Measurements from ENCODE around the gene KLHL22.

The KLHL22 gene

DNA sequence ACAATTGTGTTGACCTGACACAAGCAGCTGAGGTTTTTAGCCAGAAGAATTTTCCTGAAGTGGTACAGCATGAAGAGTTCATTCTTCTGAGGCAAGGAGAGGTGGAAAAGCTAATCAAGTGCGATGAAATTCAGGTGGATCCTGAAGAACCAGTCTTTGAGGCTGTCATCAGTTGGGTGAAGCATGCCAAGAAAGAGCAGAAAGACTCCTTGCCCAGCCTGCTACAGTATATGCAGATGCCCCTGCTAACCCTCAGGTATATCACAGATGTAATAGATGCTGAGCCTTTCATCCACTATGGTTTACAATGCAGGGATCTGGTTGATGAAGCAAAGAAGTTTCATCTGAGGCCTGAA, 45.1 kb downstream of the KLHL22 start:
- no peak for DNase-seq (ENCODE audit: low read depth in 3 of 3, low spot score in 1 of 3)

DNA sequence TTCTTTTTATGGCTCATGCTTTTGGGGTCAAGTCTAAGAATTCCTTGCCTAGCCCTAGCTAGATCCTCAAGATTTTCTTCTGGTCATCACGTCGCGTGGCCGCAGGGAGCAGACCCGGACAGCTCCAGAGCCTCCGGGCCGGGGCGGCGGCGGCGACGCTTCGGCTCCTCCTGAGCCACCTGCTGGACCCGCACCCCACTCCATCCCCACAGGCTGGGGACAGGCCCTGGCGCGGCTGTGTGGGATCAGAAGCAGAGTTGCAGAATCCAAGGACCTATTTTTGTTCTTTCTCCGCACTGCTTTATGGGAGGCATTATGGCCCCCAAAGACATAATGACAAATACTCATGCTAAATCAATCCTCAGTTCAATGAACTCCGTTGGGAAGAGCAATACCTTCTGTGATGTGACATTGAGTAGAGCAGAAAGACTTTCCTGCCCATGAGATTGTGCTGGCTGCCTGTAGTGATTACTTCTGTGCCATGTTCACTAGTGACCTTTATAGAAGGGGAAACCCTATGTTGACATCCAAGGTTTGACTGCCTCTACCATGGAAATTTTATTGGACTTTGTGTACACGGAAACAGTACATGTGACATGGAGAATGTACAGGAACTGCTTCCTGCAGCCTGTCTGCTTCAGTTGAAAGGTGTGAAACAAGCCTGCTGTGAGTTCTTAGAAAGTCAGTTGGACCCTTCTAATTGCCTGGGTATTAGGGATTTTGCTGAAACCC, 45.6 kb downstream of the KLHL22 start:
- DNase-seq (ENCODE audit: low read depth in 3 of 3, low spot score in 1 of 3): no peak

DNA sequence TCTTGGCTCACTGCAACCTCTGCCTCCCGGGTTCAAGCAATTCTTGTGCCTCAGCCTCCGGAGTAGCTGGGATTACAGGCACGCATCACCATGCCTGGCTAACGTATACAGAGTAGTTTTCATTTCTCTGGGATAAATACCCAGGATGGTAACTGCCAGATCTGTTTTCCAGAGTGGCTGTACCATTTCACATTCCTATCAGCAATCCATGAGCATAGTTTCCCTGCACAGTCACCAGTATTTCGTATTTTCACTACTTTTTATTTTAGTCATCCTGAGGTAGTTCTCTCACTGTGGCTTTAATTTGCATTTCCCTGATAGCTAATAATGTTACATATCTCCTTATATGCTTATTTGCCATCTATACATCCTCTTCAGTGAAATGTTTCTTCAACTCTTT, 47.0 kb downstream of the KLHL22 start:
- no peak for DNase-seq (ENCODE audit: low read depth in 3 of 3, low spot score in 1 of 3)

DNA sequence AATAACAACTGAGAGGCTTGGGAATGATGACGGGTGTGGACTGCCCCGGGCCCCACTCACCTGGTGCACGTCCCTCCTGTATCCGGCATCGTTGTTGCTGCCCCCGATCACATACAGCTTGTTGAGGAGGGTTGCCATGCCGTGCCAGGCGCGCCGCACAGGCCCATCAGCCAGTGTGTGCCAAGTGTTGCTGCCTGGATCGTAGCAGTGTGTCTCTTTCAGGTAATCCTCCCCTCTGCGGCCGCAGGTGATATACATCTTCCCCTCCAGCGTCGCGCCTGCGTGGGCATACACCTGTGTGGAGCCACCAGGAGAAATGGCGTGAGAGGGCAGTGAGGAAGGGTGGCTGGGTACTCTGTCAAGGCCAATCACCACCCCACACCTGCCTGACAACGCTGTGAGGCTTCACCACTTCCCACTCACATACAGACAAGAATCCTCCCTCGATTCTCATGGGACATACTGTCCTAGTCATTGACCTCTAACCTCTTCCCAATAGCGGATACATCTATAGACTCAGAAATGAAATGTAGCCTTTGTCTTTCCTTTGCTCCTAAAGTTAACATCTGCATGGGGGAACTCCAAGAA, 49.1 kb downstream of the KLHL22 start:
- DNase-seq (ENCODE audit: low read depth in 3 of 3, low spot score in 1 of 3): no peak

DNA sequence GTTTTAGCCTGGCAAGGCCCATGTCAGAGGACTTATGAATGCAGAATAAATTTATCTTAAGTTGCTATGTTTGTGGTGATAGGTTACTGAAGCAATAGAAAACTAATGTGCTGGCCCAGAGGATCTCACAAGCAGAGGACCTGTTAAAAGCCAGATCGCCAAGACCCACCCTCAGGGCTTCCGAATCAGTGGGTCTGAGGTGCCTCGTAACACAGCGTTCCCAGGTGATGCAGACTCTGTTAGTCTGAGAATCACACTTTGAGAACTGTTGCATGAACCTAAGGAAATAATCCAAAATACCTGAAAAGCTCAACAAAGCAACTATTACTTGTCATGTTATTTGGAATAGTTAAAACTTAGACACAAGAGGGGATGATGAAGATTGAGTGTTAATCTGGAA, 51.3 kb downstream of the KLHL22 start:
- DNase-seq (ENCODE audit: low read depth in 3 of 3, low spot score in 1 of 3): no peak

DNA sequence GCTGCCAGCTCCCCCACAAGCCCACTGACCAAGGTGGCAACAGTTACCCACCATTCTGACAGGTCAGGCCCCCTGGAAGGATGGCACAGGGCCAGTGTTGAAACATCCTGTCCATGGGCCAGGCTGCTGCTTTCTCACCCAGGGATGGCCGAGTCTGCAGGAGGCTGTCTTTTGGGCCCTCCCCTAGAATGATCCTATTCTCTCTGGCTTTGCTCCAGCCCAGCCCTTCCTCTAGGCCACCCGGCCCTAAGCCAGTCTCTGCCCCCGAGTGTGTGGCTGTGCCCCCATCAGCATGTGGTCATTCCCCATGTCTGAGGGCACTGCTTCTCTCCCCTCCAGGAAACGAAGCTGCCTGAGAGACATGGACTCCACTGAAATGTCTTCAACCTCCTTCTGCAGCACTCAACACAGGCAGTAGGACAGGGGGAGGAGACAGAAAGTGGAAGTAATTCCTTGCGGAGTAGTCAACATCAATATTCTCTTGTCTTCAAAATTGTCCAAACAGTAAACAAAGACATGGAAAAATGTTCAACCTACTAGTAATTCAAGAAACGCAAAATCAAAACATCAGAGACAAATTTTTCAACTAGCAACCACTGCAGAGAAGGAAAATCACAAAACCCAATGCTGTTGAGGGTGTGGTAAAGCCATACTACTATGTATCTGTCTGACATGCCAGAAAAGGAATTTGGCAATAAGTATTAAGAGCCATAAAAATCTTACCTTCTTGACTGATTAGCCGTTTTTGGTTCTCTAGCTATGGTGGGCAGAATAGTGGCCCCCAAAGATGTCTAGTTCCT, 52.9 kb downstream of the KLHL22 start:
- no peak for DNase-seq (ENCODE audit: low read depth in 3 of 3, low spot score in 1 of 3)

DNA sequence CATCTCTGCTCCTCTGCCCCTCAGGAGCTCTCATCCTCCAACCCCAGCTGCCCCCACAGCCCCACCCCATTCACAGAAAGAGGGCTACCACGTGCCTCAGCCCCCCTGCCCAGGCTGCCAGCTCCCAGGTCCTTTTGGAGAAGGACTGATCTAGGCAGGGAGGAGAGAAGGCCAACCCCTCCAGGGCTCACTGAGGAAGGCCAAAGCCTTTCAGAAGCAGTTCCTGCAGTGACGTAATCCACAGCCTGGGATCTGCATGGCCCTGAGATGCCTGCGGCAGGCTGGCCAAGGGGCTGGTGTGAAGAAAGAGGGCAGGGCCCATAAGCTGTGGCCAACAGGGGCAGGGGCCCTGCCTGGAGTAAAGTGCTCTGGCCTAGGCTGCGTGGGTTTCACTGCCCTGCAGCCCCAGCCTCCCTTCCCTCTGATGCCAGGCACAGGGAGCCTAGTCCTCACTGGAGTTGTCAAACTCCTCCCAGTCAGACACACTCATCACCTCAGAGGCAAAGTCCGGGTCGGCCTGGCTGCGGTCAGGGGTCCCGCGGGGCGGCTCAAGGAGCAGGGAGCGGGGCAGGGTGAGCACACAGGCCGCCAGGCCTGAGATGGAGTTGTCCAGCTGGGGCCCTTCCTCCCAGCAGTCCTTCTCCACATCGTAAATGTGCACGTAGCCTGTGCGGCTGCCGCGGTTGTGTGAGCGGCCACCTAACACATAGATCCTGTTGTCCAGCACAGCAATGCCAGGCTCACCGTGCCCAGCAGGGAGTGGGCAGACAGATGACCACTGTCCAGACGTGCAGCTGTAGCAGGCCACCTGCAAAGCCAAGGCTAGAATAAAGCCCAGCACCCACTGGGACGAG, 53.7 kb downstream of the KLHL22 start:
- DNase-seq (ENCODE audit: low read depth in 3 of 3, low spot score in 1 of 3): no peak

DNA sequence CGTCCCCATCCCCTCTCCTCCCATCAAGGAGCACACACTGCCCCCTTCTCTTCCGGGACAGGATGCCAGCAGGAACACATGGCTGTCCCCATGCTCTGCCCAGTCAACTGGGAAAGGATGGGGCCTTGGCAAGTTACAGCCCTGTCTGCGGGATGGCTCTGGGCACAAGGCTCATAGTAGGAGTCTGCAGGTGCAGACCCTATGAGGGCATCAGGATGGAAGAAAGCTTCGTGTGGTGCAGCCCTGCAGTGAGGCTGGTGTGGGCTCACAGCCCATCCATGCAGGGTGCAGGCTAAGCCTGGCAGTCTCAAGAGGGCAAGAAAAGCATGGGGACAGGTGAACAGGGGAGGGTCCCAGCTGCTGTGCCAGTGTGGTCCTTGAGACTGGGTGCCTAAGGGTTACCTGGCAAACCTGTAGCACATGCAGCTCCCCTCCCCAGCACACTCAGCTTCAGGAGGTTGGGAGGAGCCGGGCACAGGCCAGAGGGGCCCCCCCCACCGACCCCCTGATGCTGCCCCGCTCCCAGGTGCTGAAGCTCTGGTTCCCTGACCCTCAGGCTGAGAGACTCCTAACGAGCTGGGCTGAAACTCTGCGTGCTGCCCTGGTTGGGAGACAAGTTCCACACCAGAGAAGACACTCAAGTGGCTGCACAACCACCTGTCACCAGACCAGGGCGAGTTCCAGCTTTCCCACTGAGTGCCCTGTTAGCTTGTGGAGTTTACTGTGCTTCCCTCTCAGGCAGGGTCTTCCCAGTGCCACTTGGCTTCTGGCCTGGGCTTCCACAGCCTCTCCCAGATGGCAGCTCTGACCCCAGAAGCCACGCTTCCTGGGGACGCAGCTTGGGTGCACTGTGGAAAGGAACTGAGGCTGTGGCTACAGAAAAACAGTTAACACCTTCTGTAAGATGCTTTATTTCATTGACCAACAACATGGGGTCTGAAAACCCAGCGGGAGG, 54.7 kb downstream of the KLHL22 start:
- DNase-seq (ENCODE audit: low read depth in 3 of 3, low spot score in 1 of 3): no peak

DNA sequence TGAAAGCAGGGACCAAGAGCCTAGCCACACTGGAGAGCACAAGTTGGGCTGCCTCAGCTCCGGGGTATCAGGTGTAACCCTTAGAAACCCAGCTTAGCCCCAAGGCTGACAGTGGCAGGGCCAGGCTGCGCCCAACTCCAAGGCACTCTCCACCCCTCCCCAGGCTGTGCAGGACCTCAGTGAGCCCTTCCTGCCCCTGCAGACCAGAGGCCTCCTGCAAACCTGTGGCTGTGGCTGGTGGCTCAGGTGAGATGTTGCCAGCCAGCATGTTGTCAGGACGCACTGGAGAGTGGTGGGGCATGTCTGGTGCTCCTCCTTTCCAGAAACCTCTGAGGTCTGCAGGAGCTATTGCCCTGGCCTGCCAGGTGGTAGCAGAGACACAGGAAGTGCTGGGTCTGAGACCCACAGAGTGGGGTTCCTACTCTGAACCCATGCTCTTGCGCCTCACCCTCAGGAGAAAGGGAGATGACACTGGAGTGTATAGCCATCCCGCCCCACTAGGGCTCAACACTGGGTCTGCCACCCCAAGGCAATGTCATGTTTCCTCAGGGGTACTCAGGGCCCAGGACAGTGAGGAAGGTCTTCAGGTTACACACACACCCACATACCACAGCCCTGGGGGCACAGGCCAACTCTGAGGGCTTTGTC, 55.5 kb downstream of the KLHL22 start:
- no peak for DNase-seq (ENCODE audit: low read depth in 3 of 3, low spot score in 1 of 3)

DNA sequence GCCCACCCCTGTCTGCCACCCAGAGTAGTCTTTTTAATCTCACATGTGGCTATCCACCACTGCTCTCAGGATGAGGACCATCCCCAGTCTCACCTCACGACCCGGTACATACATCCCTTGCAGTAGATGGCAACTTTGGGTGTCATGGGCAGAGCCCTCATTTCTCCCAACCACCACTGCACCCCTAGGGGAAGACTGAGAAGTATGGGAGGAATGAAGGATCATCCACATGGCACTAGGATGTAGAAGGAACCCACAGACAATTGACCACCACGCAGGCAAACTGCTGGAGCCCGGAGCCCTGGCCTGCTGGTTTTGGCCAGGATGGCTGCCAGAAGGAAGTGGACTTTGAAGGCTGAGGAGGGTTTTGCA, 56.1 kb downstream of the KLHL22 start:
- no peak for DNase-seq (ENCODE audit: low read depth in 3 of 3, low spot score in 1 of 3)

DNA sequence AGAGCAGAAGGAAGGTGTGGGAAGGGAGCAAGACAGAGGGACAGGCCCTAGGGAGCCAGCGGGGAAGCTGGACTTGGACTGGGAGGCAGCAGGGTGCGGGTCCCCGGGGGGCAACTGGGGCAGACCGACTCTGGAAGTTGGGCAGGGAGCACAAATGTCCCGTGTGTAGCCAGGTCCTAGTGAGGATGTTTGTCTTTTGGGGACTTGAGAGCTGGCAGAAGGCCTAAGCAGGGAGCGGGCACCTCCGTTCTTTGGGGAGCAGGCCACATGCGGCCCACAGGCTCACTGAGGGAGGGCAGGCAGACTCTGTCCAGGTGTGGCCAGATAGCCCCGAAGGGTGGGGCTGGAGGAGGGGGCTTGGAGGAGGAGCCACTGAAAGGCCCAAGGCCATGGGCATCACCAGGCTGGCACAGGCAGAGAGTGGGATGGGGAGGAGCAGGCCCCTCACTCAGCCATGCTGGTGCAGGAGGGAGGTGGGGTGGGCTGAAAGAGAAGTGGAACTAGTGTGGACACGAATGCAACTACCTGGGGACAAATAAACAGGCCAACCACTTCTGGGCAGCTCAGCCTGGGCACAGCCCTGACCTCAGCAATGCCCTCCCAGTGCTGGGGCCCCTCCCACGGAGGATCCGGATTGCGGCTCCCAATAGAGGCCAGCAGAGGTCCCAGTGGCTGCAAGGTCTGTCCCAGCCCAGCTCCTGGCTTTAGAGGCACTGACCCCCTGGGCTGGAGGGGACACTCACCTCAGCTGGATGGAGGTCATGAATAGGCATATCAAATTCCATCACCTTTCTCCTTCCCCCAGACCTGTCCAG, 56.7 kb downstream of the KLHL22 start:
- no peak for DNase-seq (ENCODE audit: low read depth in 3 of 3, low spot score in 1 of 3)

DNA sequence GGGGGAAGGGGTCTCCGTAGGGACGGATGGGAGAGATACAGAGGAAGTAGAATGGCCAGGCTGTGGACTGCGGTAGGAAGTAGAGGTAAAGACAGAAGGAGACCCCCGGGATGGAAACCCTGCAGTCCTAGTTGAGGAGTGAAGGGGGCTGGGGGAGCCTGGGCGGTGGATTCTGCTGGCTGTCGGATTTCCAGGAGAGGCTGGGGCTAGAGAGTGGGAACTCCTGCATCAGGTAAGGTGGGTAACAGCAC, 57.2 kb downstream of the KLHL22 start:
- DNase-seq (ENCODE audit: low read depth in 3 of 3, low spot score in 1 of 3): no peak

DNA sequence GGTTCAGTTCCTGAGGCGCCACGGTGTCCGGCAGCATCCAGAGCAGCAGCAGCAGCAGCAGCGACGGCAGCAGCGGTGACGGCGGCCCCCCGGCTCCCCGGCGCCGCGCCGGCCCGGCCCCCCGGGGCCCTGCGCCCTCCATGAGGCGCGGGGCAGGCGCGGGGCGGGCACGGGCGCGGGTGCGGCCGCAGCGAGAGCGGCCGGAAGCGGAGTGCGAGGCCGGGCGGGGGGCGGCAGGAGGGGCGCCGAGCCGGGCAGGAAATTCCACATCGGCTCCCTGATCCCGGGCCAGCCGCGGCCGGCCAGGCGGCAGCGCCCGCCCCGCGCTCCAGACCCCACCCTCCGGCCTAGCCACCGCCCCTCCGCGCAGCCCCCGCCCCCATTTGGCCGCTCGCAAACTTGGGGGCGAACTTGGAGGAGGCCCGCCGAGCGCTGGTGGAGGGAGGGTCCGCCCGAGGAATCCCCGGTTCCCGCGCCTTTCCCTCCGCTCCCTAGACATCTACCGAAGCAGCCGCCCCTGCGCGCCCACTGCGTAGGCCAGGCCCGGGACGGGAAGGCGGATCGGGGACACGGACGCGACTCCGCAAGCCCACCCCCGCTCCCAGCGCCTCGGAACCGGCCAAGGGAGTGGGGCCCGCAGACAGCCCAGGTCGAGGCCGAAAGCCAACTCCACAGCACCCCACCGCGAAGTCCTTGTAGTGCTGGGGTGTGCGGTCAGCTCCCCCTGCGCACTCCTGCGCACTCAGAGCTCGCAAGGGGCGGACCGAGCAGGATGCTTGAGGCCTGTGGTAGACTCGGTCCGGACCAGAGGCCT, 57.8 kb downstream of the KLHL22 start, which contains the start of gene SCARF2:
TSS of gene SCARF2 (minus strand) at position 213 of the 814 bp plus-strand sequence. CDS start at position 142, 71 bp downstream.
- DNase-seq (ENCODE audit: low read depth in 3 of 3, low spot score in 1 of 3): no peak

DNA sequence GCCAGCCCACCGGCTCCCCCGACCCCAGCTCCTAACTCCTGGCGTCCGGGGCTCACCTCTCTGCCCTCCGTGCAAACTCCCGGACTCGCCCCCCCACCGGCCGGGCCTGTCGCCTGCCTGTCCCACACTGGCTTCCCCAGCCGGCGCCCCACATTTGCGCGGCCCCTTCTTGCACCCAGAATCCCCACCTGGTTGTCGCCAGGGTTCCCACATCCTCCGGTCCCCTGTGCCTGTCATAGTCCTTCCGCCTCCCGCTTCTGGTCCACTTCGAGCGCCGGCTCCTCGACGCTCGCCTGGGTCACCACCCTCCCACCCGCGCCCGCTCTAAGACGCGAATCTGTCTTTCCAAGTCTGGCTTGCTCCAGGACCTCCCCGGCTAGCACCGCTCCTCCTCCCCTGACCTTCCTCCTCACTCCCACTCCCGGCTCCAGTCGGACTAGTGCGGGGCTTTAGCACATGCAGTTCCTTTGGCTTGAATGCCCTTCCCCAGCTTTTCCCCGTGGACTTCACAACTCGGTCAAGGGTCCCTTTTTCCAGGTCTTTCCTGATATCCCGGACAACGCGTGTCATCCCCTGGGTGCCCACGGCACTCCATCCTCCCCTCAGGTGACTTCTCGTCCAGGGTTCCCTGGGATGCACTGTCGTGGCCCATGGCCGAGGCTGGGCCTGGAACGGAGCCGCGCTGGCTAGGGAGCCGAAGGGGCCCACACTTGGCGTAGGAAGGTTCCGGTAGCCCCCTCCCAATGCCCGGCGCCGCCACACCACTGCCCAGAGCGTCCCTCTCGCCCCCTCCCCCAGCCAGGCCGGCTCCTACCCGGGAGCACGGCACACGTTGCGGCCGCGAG, 58.6 kb downstream of the KLHL22 start:
- DNase-seq (ENCODE audit: low read depth in 3 of 3, low spot score in 1 of 3): no peak

DNA sequence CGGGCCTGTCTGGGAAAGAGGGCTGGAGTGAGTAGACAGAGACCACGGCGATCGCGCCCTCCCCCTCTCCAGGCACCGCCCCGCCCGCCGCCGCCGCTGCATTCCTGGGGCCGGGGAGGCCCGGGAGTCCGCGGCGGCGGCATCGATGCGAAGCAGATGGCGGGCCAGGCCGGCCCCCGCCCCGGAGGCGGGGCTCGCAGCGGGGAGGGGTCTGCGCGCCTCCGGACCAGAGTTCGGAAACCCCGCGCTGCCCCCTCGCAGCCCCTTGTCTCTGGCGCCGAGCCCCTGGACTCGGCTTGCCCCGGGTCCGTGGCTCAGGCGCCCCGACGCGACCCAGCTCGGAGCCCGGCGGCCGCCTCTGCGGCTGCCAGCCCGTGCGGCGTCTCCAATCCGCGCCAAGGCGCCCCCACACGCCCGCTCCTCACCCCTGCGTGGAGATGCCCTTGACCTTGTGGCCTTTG, 59.3 kb downstream of the KLHL22 start:
- no peak for DNase-seq (ENCODE audit: low read depth in 3 of 3, low spot score in 1 of 3)

DNA sequence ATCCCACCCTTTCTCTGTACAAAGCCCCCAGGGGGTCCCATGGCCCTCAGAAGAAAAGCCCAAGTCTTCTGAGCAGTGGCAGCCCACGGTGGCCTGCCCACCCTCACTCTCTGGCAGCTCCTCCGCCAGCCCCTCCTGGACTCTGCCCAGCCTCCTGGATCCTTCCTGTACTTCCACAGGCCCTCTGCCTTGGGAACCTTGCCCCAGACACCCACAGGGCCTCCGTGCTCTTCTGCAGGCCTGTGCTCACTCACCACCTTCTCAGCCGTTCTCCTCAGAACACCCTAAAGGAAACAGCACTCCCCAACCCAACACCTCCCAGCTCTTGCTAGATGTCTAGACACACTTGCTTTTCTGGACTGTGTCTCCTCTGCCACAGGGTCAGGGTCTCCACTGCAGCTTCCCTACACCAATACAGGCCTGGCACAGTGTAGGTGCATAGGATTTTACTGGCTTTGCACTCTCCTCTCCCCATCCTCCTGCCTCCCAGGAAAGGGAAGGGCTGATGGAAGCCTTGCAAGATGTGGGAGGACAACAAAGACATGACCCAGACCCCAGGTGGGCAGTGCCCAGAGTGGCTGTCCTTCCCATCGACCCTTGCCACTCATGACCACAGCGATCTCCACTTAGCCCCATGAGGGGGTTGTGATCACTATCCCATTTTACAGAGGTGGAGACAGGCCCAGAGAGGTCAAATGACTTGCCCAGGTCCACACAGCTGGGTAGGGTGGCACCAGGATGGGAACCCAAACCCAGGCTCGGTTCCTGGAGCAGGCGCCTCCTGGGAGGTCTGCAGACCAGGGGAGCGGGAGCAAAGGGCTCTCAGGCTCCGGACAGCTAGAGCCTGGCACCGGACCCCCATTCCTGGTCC, 59.9 kb downstream of the KLHL22 start:
- DNase-seq (ENCODE audit: low read depth in 3 of 3, low spot score in 1 of 3): no peak

All from stimulated activated CD4-positive, alpha-beta T cell treated with anti-CD3 and anti-CD28 coated beads, TNF-alpha, amount 100 ng/mL, for 1 hour (primary cell).